Lung (tissue), 12 donors: Measurements from ENCODE around the gene MOGAT1. TPM values are rescaled to one million over a fixed set of nuclear protein-coding genes. Genes with fewer than 3 reads are reported as not detected.

Source experiments
- ATAC-seq: fragments of 200-7000 bp; cut with Tn5 transposase; one replicate; pipeline ENCODE4 v1.9.1; 2020; ENCODE audit warnings: moderate number of reproducible peaks; ENCODE audit not compliant: insufficient read depth, low FRiP score
- DNase-seq, 3 donors: peaks; one replicate each; pipeline ENCODE4 v3.0.0-alpha.2; 2013 to 2017
- H3K27ac ChIP-seq, 2 donors: one replicate each; pipeline ENCODE4 v1.5.1; 2013; ENCODE audit warnings: mild to moderate bottlenecking in 2 of 2, moderate library complexity in 2 of 2, control low read depth in 1 of 2, inconsistent platforms in 1 of 2, low read depth in 1 of 2, low read length in 1 of 2
- H3K27me3 ChIP-seq, 3 donors: one replicate each; pipeline ENCODE4 v1.5.1; 2013; ENCODE audit warnings: low read length in 2 of 3; ENCODE audit not compliant: control insufficient read depth in 3 of 3, insufficient read depth in 3 of 3
- H3K36me3 ChIP-seq, 4 donors: one replicate each; pipeline ENCODE4 v1.5.1; 2013; ENCODE audit warnings: low read length in 4 of 4, mild to moderate bottlenecking in 1 of 4, moderate library complexity in 1 of 4; ENCODE audit not compliant: control insufficient read depth in 4 of 4, insufficient read depth in 4 of 4
- H3K4me1 ChIP-seq, 5 donors: one replicate each; pipeline ENCODE4 v1.5.1; 2013; ENCODE audit warnings: low read length in 5 of 5, mild to moderate bottlenecking in 2 of 5, moderate library complexity in 1 of 5; ENCODE audit not compliant: control insufficient read depth in 5 of 5, insufficient read depth in 5 of 5
- H3K4me3 ChIP-seq: one replicate; pipeline ENCODE4 v1.5.1; 2013; ENCODE audit warnings: mild to moderate bottlenecking, control low read depth, moderate library complexity
- H3K9ac ChIP-seq, 2 donors: one replicate each; pipeline ENCODE4 v1.5.1; 2013; ENCODE audit warnings: low read length in 2 of 2, control low read depth in 1 of 2; ENCODE audit not compliant: insufficient read depth in 1 of 2
- H3K9me3 ChIP-seq, 4 donors: one replicate each; pipeline ENCODE4 v1.5.1; 2013; ENCODE audit warnings: low read length in 3 of 4, mild to moderate bottlenecking in 1 of 4, moderate library complexity in 1 of 4; ENCODE audit not compliant: control insufficient read depth in 4 of 4, insufficient read depth in 3 of 4
- CTCF ChIP-seq: IDR thresholded peaks from 2 replicates; pipeline ENCODE4 v1.5.1; 2012; ENCODE audit warnings: mild to moderate bottlenecking; ENCODE audit errors: control extremely low read depth, extremely low read depth
- WGBS, 2 donors: extraction: QIAGEN DNeasy Blood & Tissue Kit; methylation state at CpG; one replicate each; pipeline ENCODE4 v1.1.7; 2013; 5-methylcytosine and 5-hydroxymethylcytosine counted together
- polyA plus RNA-seq, 2 donors: library from polyadenylated mRNA; stranded (reverse); fragments of 200-250 nt; gene quantifications; one replicate each; pipeline ENCODE4 v1.2.1, GENCODE V29; 2013
- total RNA-seq, 2 donors: library from RNA; depleted of rRNA in 1 of 2; stranded (reverse); fragments of >200 nt in 1 of 2; gene quantifications; one replicate each; pipeline ENCODE4 v1.2.1, GENCODE V29; 2014 to 2021
- donor health status: control.
- donor health status: control.
- donor health status: Bipolar disorder and iron deficiency.
- donor health status: healthy.
- donor health status: DM: yes; HTN: yes; CAD: no.

MOGAT1 gene
- total and polyA plus RNA-seq, 4 donors = 0.08 to 1.7 (median 0.18) TPM; not detected in 1

DNA sequence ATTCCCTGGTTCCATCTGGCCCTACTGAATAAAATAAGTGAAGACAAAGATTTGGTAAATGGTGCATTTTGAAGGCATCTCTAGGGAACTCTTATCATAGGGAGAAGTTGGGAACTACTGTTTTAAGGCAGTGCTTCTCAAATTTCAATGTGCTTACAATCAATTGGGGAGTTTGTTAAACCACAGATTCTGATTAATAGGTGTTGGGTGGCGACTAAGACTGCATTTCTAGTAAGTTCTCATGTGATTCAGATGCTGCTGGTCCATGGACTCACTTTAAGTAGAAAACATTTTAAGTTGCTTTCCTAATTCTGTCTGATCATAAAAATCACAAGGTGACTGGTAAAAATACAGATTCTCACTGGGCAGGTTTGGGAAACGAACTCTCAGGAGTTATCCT lies 30.1 kb upstream of the MOGAT1 start:
- H3K36me3 ChIP-seq = peaks cover 9 to 34% (median 14%) of the 10 kb centered on the region in 4 donors
- no peaks in the 10 kb centered on the region for H3K27me3 ChIP-seq
- no peak overlapping the region for H3K9ac ChIP-seq
- H3K27ac ChIP-seq = no peak overlapping the region
- no peak overlapping the region for H3K4me3 ChIP-seq
- no peak for TF ChIP-seq CTCF
- DNase-seq (no peak), ATAC-seq (no peak)
- 95 to 100% methylated on average over 2 of the region's 2 CpGs for WGBS, 2 donors
- no peaks in the 10 kb centered on the region for H3K4me1 ChIP-seq
- H3K9me3 ChIP-seq = no peaks in the 10 kb centered on the region

DNA sequence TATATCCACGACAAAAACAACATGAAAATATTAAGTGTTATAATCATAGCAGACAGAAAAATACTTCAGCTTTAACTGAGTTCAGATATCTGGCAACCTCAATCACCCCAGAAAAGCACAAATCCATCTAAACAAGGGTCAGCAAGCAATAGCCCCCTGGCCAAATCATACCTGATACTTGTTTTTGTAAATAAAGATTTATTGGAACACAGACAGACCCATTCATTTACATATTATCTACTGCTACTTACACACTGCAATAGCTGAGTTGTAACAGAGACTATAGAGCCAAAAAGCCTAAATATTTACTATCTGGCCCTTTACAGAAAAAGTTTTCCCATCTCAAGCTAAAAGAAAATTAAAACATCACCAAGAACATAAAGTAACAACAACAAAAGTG lies 28.3 kb upstream of the MOGAT1 start:
- Histone ChIP-seq H3K9ac (no peak overlapping the region), H3K27ac (no peak overlapping the region), H3K9me3 (no peaks in the 10 kb centered on the region), H3K27me3 (no peaks in the 10 kb centered on the region), H3K4me1 (no peaks in the 10 kb centered on the region), H3K36me3 (peaks cover 4 to 30% (median 15%) of the 10 kb centered on the region in 4 donors), H3K4me3 (no peak overlapping the region)
- DNase-seq (no peak), ATAC-seq (no peak)
- no peak for TF ChIP-seq CTCF
- WGBS, 2 donors = 87 to 92% methylated on average over 1 of the region's 1 CpG

DNA sequence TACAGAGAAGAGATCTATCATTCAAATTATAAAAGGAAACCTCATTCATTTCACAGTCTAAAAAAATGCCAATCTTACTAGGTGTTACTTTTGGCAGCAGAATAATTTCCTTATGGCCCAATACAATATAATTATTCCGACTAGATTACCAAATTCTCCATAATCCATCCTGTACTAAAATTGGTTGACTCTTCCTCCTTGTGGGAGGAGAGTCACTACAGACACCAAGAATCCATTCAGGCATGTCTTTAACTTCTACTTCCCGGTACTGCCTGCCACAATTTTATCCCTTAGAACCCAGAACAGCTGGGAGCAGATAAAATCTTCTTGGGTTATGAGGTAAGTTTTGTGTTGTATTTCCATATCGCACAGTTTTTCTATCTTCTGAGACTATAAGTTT lies 25.4 kb upstream of the MOGAT1 start:
- no peak for TF ChIP-seq CTCF
- ATAC-seq = no peak

DNA sequence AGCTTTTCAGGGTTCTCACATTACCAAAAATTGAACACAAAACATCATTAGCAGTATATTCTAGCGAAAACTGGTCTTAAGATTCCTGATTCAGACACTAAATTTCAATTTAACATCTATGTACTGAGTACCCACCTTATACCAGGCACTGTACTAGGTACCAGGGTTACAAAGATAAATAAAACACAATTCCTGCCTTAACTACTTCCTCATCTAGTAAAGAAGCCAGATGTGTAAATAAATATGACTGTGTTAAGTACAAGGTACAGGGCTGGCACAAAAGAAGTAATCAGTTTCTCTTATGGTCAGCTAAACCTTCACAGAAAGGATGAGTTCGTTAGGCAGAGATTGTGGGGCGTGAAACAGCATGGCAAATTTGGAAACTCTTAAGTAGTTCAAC lies 21.7 kb upstream of the MOGAT1 start:
- H3K27me3 ChIP-seq = no peaks in the 10 kb centered on the region
- no peak overlapping the region for H3K27ac ChIP-seq
- 94 to 95% methylated on average over 3 of the region's 3 CpGs for WGBS, 2 donors
- no peaks in the 10 kb centered on the region for H3K9me3 ChIP-seq
- TF ChIP-seq CTCF = no peak
- H3K4me1 ChIP-seq = peaks cover 0 to 8% (median 5%) of the 10 kb centered on the region in 5 donors
- no peak overlapping the region for H3K4me3 ChIP-seq
- no peak for DNase-seq
- ATAC-seq = no peak
- H3K36me3 ChIP-seq = peaks cover 4 to 14% (median 9%) of the 10 kb centered on the region in 4 donors
- no peak overlapping the region for H3K9ac ChIP-seq

More for the DNA sequence above, 25.4 kb upstream of the MOGAT1 start:
- peaks cover 4 to 19% (median 14%) of the 10 kb centered on the region in 4 donors for H3K36me3 ChIP-seq
- no peaks in the 10 kb centered on the region for H3K27me3 ChIP-seq
- no peak overlapping the region for H3K27ac ChIP-seq
- 89 to 97% methylated on average over 3 of the region's 3 CpGs for whole genome bisulfite sequencing, 2 donors
- H3K9me3 ChIP-seq = no peaks in the 10 kb centered on the region
- no peak overlapping the region for H3K9ac ChIP-seq
- no peaks in the 10 kb centered on the region for H3K4me1 ChIP-seq
- DNase-seq = no peak
- no peak overlapping the region for H3K4me3 ChIP-seq
